ENCODE results near the gene MTURN.

DNA sequence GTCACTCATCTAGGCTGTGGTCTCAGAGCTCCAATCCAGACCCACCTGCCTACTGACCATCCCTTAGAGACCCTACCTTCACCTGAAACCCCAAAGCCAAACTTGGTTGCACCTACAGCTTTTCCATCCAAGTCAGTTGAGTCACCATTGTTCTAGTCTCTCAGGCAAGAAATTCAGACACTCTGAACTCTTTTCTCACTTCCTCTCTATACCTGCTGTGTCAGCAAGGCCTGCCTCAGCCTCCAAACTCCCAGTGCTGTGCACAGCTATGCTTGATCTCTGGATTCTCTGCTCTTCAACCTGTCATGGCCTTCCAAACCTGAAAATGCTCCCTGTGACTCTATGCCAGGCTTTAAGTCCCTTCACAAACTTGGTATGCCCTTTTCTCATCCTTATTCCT, 47.4 kb upstream of the MTURN start:
- TF ChIP-seq, protein P1, sequence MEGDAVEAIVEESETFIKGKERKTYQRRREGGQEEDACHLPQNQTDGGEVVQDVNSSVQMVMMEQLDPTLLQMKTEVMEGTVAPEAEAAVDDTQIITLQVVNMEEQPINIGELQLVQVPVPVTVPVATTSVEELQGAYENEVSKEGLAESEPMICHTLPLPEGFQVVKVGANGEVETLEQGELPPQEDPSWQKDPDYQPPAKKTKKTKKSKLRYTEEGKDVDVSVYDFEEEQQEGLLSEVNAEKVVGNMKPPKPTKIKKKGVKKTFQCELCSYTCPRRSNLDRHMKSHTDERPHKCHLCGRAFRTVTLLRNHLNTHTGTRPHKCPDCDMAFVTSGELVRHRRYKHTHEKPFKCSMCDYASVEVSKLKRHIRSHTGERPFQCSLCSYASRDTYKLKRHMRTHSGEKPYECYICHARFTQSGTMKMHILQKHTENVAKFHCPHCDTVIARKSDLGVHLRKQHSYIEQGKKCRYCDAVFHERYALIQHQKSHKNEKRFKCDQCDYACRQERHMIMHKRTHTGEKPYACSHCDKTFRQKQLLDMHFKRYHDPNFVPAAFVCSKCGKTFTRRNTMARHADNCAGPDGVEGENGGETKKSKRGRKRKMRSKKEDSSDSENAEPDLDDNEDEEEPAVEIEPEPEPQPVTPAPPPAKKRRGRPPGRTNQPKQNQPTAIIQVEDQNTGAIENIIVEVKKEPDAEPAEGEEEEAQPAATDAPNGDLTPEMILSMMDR (IDR thresholded peaks at IDR 0.05) = no peak
- TF ChIP-seq POLR2A (IDR thresholded peaks at IDR 0.05) = no peak

All from Peyer's patch (tissue), 4 donors.